OCI-LY3 (cell line): ENCODE results near the gene MED15.

Source experiments
- EZH2phosphoT487 ChIP-seq: fragments of 200-600 bp; shearing (Covaris generic); IDR thresholded peaks from 2 replicates; pipeline ENCODE4 v1.6.1; 2018; ENCODE audit warnings: antibody characterized with exemption, mixed run types, low read depth
- TF ChIP-seq, protein P1 (sequence below): fragments of 200-600, 300-600 bp; sonication (generic); IDR thresholded peaks from 2 replicates; pipeline ENCODE4 v1.5.1; 2014; ENCODE audit warnings: antibody characterized with exemption, low read length, low read depth

DNA sequence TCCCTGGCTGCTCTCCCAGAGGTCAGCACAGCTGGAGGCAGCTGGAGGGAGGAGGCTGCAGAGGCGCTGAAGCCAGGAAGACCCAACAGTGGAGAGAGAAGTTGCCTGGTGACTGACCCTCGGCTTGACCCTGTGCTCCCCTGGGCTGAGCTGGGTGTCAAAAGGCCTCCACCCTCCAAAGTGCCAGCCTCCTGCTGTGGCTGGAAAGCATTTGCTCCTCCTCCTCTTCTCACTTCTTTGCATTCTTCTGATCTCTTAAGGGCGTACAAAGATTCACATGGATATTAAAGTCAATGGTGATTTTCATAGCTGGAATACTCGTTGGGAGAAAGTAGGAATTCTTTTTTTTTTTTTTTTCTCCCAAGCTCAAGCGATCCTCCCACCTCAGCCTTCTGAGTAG lies 91.7 kb downstream of the MED15 start:
- TF ChIP-seq, protein P1, sequence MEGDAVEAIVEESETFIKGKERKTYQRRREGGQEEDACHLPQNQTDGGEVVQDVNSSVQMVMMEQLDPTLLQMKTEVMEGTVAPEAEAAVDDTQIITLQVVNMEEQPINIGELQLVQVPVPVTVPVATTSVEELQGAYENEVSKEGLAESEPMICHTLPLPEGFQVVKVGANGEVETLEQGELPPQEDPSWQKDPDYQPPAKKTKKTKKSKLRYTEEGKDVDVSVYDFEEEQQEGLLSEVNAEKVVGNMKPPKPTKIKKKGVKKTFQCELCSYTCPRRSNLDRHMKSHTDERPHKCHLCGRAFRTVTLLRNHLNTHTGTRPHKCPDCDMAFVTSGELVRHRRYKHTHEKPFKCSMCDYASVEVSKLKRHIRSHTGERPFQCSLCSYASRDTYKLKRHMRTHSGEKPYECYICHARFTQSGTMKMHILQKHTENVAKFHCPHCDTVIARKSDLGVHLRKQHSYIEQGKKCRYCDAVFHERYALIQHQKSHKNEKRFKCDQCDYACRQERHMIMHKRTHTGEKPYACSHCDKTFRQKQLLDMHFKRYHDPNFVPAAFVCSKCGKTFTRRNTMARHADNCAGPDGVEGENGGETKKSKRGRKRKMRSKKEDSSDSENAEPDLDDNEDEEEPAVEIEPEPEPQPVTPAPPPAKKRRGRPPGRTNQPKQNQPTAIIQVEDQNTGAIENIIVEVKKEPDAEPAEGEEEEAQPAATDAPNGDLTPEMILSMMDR: no peak
- TF ChIP-seq EZH2phosphoT487: no peak
